ENCODE data around the gene SLC39A11.

DNA sequence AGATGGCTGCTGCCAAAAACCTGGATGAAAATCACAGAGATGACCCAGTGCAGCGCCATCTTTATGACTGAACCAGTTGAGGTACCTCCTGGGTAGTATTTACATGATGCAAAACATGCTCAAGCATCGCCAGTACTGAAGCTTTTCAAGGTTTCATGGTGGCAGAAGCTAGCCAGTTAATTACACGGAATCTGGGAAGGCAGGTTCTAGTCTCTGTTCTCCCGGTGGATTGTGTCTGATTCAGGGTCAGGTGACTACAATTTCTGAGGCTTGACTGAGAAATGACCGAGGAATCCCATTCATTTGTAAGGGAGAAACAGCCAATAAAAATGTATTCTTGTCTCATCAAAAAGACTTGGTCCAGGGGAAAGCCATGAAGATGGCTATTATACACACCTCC, 209.1 kb downstream of the SLC39A11 start:
- TF ChIP-seq SP1 (IDR thresholded peaks at IDR 0.05) (no peak), NFRKB (IDR thresholded peaks at IDR 0.05) (no peak), FOXK2 (IDR thresholded peaks at IDR 0.05) (no peak), ELF4 (IDR thresholded peaks at IDR 0.05) (no peak), CTBP1 (IDR thresholded peaks at IDR 0.05; ENCODE audit: borderline replicate concordance) (no peak), BHLHE40 (IDR thresholded peaks at IDR 0.05; ENCODE audit: borderline replicate concordance) (no peak)
